ENCODE results near the gene GH1.

GRCh38 chr17:63925615-63926014 lies 7.0 kb upstream of the GH1 start:
- TF ChIP-seq CTCF (IDR thresholded peaks at IDR 0.05): no peak
- no peak for TF ChIP-seq EP300 (IDR thresholded peaks at IDR 0.05)
